Ovary (tissue), 9 donors: ENCODE data around the gene NUMA1. TPM values are rescaled to one million over a fixed set of nuclear protein-coding genes. Genes with fewer than 3 reads are reported as not detected.

ENCODE experiments used
- DNase-seq, 5 donors: peaks; one replicate each; pipeline ENCODE4 v3.0.0-alpha.2; 2019 to 2020
- H3K27ac ChIP-seq, 2 donors: fragments of 200-600 bp; one replicate each; pipeline versions ENCODE4 v1.5.1 to v1.8.0; 2019 to 2022
- H3K27me3 ChIP-seq: fragments of 200-600 bp; one replicate; pipeline ENCODE4 v1.8.0; 2022
- H3K36me3 ChIP-seq: fragments of 200-600 bp; sonication (generic); one replicate; pipeline ENCODE4 v1.5.1; 2019
- H3K4me1 ChIP-seq: one replicate; pipeline ENCODE4 v1.8.1; 2013; ENCODE audit warnings: mild to moderate bottlenecking, moderate library complexity; ENCODE audit not compliant: insufficient read depth
- H3K4me3 ChIP-seq: fragments of 200-600 bp; sonication (generic); one replicate; pipeline ENCODE4 v1.5.1; 2017
- H3K9me3 ChIP-seq, 2 donors: fragments of 200-600 bp in 1 of 2; sonication (generic) in 1 of 2; one replicate each; pipeline versions ENCODE4 v1.5.1 to v1.8.1; 2013 to 2019; ENCODE audit warnings: mild to moderate bottlenecking in 1 of 2, moderate library complexity in 1 of 2
- CTCF ChIP-seq, 3 donors: fragments of 450-650 bp in 2 of 3; fragments of 200-600 bp in 1 of 3; IDR thresholded peaks; one replicate each; pipeline versions ENCODE4 v1.5.1 to v1.8.0; 2016 to 2022; ENCODE audit warnings: antibody characterized with exemption in 3 of 3, mild to moderate bottlenecking in 1 of 3
- EP300 ChIP-seq: sonication (generic); formaldehyde crosslinking; IDR thresholded peaks from one replicate; pipeline ENCODE4 v1.6.1; 2017; ENCODE audit warnings: antibody characterized with exemption
- POLR2A ChIP-seq: fragments of 450-650 bp; IDR thresholded peaks from one replicate; pipeline ENCODE4 v1.6.1; 2017; ENCODE audit warnings: antibody characterized with exemption, mild to moderate bottlenecking, moderate library complexity
- WGBS, 3 donors: extraction: QIAGEN DNeasy Blood & Tissue Kit in 1 of 3; methylation state at CpG; one replicate each; pipeline versions ENCODE4 v1.1.5 to v1.1.7; 2013 to 2017; 5-methylcytosine and 5-hydroxymethylcytosine counted together
- intact Hi-C, 4 donors: fragments of 100-400 bp; cut with DNase I; formaldehyde crosslinking; loops; one replicate each; pipeline versions ENCODE4 v1.11.0 to v1.15.1; 2022 to 2023
- polyA plus RNA-seq, 2 donors: library from polyadenylated mRNA; stranded (reverse); fragments of 200-250 nt in 1 of 2; fragments of 350-450 nt in 1 of 2; fragmentation: Illumina TruSeq in 1 of 2; extraction: RNeasy Lipid Tissue Mini Kit (QIAGEN cat#74804) in 1 of 2; gene quantifications; one replicate each; pipeline ENCODE4 v1.2.3, GENCODE V29; 2013 to 2014
- total RNA-seq, 7 donors: library from RNA; depleted of rRNA in 2 of 7; stranded (reverse); fragments of >200 nt in 2 of 7; fragmentation: NEBNext Ultra II Directional in 3 of 7; extraction: Animal tissue kit (Norgen Biotek cat#: 25700) in 3 of 7; gene quantifications; one replicate each; pipeline versions ENCODE4 v1.1.0 to v1.2.4, GENCODE V29; 2016 to 2023
- donor health status: DM: no; HTN: no; CAD: no; lungs with moderate emphysema.
- donor health status: DM: no; HTN: no; CAD: no.
- donor health status: Bipolar disorder and iron deficiency.
- donor health status: DM: yes; HTN: yes; CAD: no.
- donor health status: DM: no; HTN: no; CAD: no.
- donor health status: DM: yes; HTN: yes; CAD: no.

NUMA1 gene
- total and polyA plus RNA-seq, 9 donors, result 156 to 270 (median 235) TPM

- Histone ChIP-seq H3K4me1 (peaks cover 3% of the 10 kb centered on the region), H3K27ac (peak overlapping the region in 1 of 2 donors; percentile 59), H3K9me3 (no peaks in the 10 kb centered on the region), H3K27me3 (no peaks in the 10 kb centered on the region), H3K4me3 (no peak overlapping the region), H3K36me3 (no peaks in the 10 kb centered on the region)
- WGBS, 3 donors, result 83 to 87% (median 86%) methylated on average over 10 of the region's 10 CpGs
- DNase-seq, result no peak
- intact Hi-C loops, result loop anchor here in 1 of 4 donors (10.0 kb wide), 1 partner anchor 244 kb away; the partner anchor contains the start of gene PHOX2A
- TF ChIP-seq POLR2A (no peak), EP300 (no peak), CTCF (IDR thresholded peaks at IDR 0.05) (no peak)
Observed at GRCh38 chr11:72000202-72000867, 80.0 kb downstream of the NUMA1 start.

GRCh38 chr11:71999798-72000197 lies 80.5 kb downstream of the NUMA1 start:
- H3K27ac ChIP-seq, result peak overlapping the region; percentile 21 to 59
- no peaks in the 10 kb centered on the region for H3K9me3 ChIP-seq
- H3K27me3 ChIP-seq, result no peaks in the 10 kb centered on the region
- TF ChIP-seq POLR2A, result no peak
- no peak for TF ChIP-seq CTCF (IDR thresholded peaks at IDR 0.05)
- no peak for TF ChIP-seq EP300
- peak overlapping the region; percentile 10 for H3K4me3 ChIP-seq
- H3K4me1 ChIP-seq, result peaks cover 3% of the 10 kb centered on the region
- H3K36me3 ChIP-seq, result no peaks in the 10 kb centered on the region
- no peak for DNase-seq
- intact Hi-C loops, result loop anchor here in 1 of 4 donors (10.0 kb wide), 1 partner anchor 245 kb away; the partner anchor contains the start of gene PHOX2A
- WGBS, 3 donors, result 51 to 54% (median 52%) methylated on average over 8 of the region's 8 CpGs

GRCh38 chr11:71999362-71999761 lies 81.0 kb downstream of the NUMA1 start:
- no peaks in the 10 kb centered on the region for H3K9me3 ChIP-seq
- intact Hi-C loops, result no loop called here
- TF ChIP-seq EP300 (no peak), POLR2A (no peak), CTCF (IDR thresholded peaks at IDR 0.05) (no peak)
- DNase-seq, result peak in 4 of 5 donors; percentile 46 to 63 (median 59)
- H3K36me3 ChIP-seq, result no peaks in the 10 kb centered on the region
- H3K27me3 ChIP-seq, result no peaks in the 10 kb centered on the region
- H3K4me1 ChIP-seq, result peaks cover 3% of the 10 kb centered on the region
- peak overlapping the region; percentile 21 to 59 for H3K27ac ChIP-seq
- 0 to 2% (median 0%) methylated on average over 2 of the region's 2 CpGs for WGBS, 3 donors
- peak overlapping the region; percentile 10 for H3K4me3 ChIP-seq

GRCh38 chr11:71998649-71999310 lies 81.6 kb downstream of the NUMA1 start, which contains the start of gene IL18BP:
TSS of gene IL18BP (plus strand) at chr11:71998909. CDS start at chr11:71999985, 1,076 bp downstream.
- H3K4me3 ChIP-seq, result peak within 1 kb of the TSS; percentile 10
- intact Hi-C loops, result no loop called here
- H3K9me3 ChIP-seq, result no peaks in the 10 kb centered on the region
- DNase-seq, result no peak
- TF ChIP-seq POLR2A (no peak), CTCF (IDR thresholded peaks at IDR 0.05) (no peak), EP300 (no peak)
- 78 to 81% (median 81%) methylated on average over 11 of the region's 11 CpGs for WGBS, 3 donors
- peak within 1 kb of the TSS; percentile 28 to 59 for H3K27ac ChIP-seq
- H3K4me1 ChIP-seq, result peaks cover 3% of the 10 kb centered on the region
- no peaks in the 10 kb centered on the region for H3K27me3 ChIP-seq
- no peaks in the 10 kb centered on the region for H3K36me3 ChIP-seq
